Measurements from ENCODE around the gene TRIM31.
"Not testable (repeated sequence)": the region's sequence is repeated elsewhere in the genome, so short reads cannot be mapped to it uniquely, and the experiment has no call there.

The TRIM31 gene

DNA sequence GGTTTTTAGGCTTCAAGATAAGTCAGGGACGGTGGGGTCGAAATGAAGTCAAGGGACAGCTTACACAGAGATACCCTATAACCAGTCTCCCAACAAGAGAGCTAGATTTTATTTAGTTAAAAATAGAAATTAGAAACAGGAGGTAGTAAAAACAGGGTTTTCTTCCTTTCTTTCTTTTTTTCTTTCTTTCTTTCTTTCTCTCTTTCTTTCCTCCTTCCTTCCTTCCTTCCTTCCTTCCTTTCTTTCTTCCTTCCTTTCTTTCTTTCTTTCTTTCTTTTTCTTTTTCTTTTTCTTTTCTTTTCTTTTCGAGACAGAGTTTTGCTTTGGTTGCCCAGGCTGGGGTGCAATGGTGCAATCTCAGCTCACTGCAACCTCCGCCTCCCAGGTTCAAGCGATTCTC lies 5.8 kb upstream of the TRIM31 start:
- not testable (repeated sequence) for DNase-seq

GRCh38 chr6:30116724-30117123 lies 3.8 kb upstream of the TRIM31 start:
- DNase-seq, result no peak

- DNase-seq, result no peak
Measured at GRCh38 chr6:30113841-30114240, 951 bp upstream of the TRIM31 start.

GRCh38 chr6:30112402-30112994 lies 392 bp downstream of the TRIM31 start:
- no peak for DNase-seq

DNA sequence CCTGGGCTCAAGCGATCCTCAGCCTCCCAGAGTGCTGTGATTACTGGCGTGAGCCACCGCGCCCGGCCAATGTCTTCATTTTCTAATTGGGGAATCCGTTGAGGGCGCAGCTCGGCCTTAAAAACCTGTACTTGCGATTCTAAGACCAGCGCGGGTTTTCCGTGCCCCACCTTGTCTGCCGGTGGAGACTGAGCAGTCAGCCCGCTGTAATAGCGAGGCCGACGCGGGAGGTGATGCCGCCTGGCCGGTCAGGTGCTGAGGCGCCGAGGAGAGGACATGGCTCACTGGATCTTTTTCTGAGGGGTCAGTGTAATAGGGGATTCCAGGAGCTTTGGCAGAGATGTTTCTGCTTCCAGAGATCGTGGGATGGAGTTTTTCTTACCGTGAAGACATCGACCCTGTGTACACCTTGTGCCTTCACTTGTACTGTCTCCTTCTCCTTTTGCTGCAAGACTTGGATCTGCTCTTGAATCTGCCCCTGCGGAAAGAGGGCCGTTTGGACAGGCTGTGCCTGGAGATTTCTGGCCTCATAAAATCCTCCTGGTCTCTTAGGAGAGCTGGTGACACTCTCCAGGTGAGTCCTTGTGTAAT lies 1.5 kb downstream of the TRIM31 start:
- no peak for DNase-seq

DNA sequence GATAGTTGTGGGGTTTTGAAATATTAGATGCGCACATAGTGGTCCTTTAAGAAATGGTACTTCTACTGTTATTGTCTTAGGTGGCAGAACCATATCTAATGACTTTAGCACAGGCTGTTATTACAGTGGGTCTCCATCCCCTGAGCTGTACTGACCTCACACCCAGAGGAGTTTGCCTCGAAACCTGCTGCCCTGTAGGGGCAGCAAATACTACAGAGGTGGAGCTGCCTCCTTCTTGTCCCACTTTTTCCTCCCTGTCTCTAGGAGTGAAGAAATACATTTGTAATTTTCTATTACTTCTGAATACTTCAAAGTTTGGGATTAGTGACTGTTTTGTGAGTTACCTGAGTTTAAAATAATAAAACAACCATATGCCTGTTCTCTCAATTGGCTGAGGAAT lies 8.2 kb downstream of the TRIM31 start:
- DNase-seq, result no peak

DNA sequence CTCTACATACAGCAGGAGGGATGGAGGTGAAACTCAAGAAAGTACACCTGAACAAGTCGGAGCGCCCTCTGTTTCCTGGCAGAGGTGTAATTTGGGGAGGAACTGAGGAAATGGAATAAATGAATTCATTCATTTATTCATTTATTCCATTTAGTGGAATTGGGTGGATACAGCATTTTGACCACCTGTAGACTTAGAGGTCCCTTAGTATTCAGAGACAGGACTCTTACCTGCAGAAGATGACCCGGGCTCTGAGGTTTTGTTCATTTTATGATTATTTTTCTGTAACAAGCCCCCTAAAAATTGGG lies 9.1 kb downstream of the TRIM31 start:
- no peak for DNase-seq

DNA sequence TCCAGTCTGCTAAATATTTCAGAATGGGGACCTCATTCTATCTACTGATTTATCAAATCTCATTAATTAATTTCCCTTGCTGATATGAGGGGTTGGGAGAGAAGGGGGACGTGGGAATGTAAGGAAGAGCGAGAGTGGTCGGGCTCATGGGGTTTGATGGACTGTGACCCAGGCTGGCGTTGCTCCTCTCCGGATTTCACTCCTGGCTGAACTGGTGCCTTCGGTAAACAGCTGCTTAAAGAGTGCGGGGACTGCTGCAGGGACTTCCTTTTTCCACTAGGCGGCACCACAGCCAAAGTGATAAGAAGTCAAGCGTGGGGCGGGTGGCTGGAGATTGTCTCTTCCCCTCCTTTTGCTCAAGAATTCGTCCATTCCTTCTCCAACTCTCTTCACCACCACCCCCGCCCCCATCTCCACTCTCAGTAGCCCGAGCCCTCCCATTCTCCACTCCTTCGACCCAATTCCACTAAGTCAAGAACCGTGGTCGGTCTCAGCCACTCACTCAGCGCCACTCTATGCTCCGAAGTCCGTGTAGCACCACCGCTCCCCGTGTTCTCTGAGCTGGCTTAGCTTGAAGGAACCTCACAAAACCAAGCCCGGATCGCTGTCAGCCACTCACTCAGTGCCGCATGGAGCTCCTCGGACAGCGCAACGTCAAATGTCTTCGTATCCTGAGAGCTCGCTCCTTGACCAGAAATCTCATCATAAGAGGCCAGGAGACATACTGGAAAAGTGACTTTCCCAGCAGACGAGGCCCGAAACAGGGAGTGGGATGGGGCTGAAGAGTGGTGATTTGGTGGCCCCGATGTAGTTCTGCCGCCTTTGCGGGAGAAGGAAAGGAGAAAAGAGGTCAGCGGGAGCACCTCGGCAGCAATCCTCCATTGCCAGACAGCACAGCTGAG lies 9.7 kb downstream of the TRIM31 start:
- peak in 55 of 56 donors; percentile 2 to 88 (median 54) for DNase-seq

- DNase-seq, result no peak
Measured at GRCh38 chr6:30102414-30102969, 10.4 kb downstream of the TRIM31 start.

- DNase-seq, result peak in 55 of 56 donors; percentile 10 to 86 (median 54)
Measured at GRCh38 chr6:30101444-30102413, 11.2 kb downstream of the TRIM31 start.

- DNase-seq, result no peak
Measured at GRCh38 chr6:30100585-30101443, 12.1 kb downstream of the TRIM31 start.

DNA sequence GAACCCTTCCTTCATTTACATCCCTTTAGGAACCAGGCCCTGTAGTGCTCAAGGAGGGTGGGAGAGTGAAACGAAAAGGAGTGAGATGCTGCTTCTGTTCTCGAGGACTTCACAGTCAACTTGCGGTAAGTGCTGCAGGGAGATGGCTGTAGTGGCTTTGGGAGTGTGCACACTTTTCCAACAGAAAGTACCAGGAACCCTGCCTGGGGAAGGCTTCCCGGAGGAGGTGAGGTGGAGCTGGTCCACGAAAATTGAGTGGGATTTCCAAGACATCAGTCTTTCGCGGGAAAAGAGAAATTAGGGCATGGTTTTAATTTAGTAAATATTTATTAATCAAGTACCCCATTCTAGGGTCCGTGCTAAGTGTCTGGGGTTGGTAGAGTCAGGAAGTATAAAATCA lies 12.7 kb downstream of the TRIM31 start:
- no peak for DNase-seq

DNA sequence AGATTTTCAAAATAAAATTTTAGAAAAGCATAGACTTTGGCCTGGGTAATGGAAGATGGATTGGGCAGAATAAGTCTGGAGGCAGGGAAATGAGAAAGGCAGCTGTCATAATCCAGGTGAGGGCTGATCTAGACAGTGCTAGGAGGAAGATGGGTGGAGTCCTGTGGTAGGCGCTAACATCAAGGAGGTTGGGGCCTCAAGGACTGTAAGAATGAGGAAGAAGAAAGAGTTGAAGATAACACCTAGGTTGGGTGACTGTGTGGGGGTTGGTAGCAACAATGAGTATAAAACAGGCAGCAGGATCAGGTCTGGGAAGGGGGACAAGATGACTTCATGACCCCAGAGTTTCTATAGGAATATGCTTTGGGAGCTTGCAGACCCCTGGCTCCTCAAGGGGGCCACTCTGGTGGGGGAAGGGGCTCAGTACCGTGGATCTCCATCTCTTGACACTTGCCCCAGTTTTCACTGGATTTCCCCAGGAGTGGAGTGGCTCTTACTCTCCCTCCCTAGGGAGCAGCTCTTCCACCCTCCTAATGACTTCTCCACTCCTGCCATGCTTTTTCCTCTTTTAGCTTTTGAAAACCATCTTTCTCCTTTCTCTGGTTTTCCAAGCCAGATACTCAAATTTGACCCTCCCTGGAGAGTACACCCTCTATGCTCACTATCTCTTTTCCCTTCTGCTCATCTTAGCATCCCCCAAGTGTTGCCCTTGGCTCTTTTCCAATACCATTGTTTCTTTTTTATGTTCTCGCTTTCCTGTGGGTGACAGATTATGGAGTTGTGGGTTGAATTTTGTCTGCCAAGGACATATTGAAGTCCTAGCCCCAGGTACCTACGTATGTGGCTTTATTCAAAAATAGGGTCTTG lies 14.8 kb downstream of the TRIM31 start:
- no peak for DNase-seq

DNA sequence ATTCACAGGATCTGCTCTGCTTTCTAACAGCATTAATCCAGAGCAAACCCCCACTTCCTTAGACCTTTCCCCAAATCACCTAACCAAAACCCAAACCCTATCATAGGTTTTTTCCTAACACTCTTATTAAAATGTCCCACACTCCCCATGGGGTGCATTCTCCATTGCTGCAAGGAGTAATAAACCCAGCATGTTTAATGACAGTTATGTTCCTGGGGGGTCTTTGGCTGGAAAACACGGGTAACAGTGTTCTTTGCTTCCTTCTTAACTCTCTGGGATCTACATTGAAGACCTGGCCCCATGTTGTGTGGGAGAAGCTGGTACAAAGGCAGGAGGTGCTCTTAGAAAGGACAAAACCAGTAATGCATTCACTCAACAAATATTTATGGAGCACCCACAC lies 16.1 kb downstream of the TRIM31 start:
- no peak for DNase-seq

- DNase-seq, result no peak
Measured at GRCh38 chr6:30093951-30094661, 18.8 kb downstream of the TRIM31 start.

GRCh38 chr6:30092852-30093543 lies 19.9 kb downstream of the TRIM31 start:
- DNase-seq, result no peak

- DNase-seq, result no peak
Measured at GRCh38 chr6:30091577-30092381, 21.1 kb downstream of the TRIM31 start.

Data from amygdala (tissue), 56 donors.